Type B pancreatic cell (in vitro differentiated cells): ENCODE data around the gene SPATA6L. TPM values are rescaled to one million over a fixed set of nuclear protein-coding genes. Genes with fewer than 3 reads are reported as not detected.

Experiments used
- DNase-seq: peaks from one replicate; pipeline ENCODE4 v3.0.0; 2021; ENCODE audit warnings: mixed read lengths; ENCODE audit not compliant: unreplicated experiment; ENCODE audit errors: extremely low spot score
- H3K27ac Mint-ChIP-seq: 2 replicates; pipeline ENCODE4 v1.8.0; 2021; ENCODE audit warnings: mild to moderate bottlenecking, mixed read lengths
- H3K27me3 Mint-ChIP-seq: 2 replicates; pipeline ENCODE4 v1.8.0; 2021; ENCODE audit warnings: mixed read lengths
- H3K36me3 Mint-ChIP-seq: 2 replicates; pipeline ENCODE4 v1.8.0; 2021; ENCODE audit warnings: mixed read lengths
- H3K4me1 Mint-ChIP-seq: one replicate; pipeline ENCODE4 v1.8.0; 2021; ENCODE audit warnings: mixed read lengths; ENCODE audit not compliant: unreplicated experiment
- H3K4me3 Mint-ChIP-seq: 2 replicates; pipeline ENCODE4 v1.8.0; 2021; ENCODE audit warnings: mild to moderate bottlenecking, mixed read lengths
- H3K9me3 Mint-ChIP-seq: 2 replicates; pipeline ENCODE4 v1.8.0; 2021; ENCODE audit warnings: mixed read lengths
- CTCF ChIP-seq: fragments of 200-600 bp; sonication (generic); conservative IDR thresholded peaks from 2 replicates; pipeline ENCODE4 v1.5.0; 2021; ENCODE audit warnings: antibody characterized with exemption, mild to moderate bottlenecking
- total RNA-seq: library from RNA; stranded (reverse); gene quantifications from 2 replicates; pipeline ENCODE4 v1.2.1, GENCODE V29; 2021; ENCODE audit warnings: low replicate concordance

SPATA6L gene
- total RNA-seq, 1 donor from 2014 or later, result 3.0 TPM

- Mint-ChIP-seq H3K36me3 (no peaks in the 10 kb centered on the region), H3K9me3 (no peaks in the 10 kb centered on the region), H3K27ac (no peak overlapping the region), H3K4me1 (peaks cover 4% of the 10 kb centered on the region), H3K4me3 (no peak overlapping the region), H3K27me3 (no peaks in the 10 kb centered on the region)
- no peak for TF ChIP-seq CTCF
- DNase-seq, result no peak
Observed at GRCh38 chr9:4591123-4591500, 75.2 kb downstream of the SPATA6L start.

- Mint-ChIP-seq H3K27me3 (no peaks in the 10 kb centered on the region), H3K9me3 (no peaks in the 10 kb centered on the region), H3K27ac (no peak overlapping the region), H3K4me3 (no peak overlapping the region), H3K4me1 (peaks cover 4% of the 10 kb centered on the region), H3K36me3 (no peaks in the 10 kb centered on the region)
- DNase-seq, result no peak
- no peak for TF ChIP-seq CTCF
Observed at GRCh38 chr9:4590430-4591122, 75.7 kb downstream of the SPATA6L start.

- no peak for DNase-seq
- H3K36me3 Mint-ChIP-seq, result peaks cover 2% of the 10 kb centered on the region
- peaks cover 4% of the 10 kb centered on the region for H3K4me1 Mint-ChIP-seq
- H3K4me3 Mint-ChIP-seq, result no peak overlapping the region
- H3K9me3 Mint-ChIP-seq, result no peaks in the 10 kb centered on the region
- no peaks in the 10 kb centered on the region for H3K27me3 Mint-ChIP-seq
- no peak for TF ChIP-seq CTCF
- no peak overlapping the region for H3K27ac Mint-ChIP-seq
Observed at GRCh38 chr9:4588721-4589120, 77.6 kb downstream of the SPATA6L start.

DNA sequence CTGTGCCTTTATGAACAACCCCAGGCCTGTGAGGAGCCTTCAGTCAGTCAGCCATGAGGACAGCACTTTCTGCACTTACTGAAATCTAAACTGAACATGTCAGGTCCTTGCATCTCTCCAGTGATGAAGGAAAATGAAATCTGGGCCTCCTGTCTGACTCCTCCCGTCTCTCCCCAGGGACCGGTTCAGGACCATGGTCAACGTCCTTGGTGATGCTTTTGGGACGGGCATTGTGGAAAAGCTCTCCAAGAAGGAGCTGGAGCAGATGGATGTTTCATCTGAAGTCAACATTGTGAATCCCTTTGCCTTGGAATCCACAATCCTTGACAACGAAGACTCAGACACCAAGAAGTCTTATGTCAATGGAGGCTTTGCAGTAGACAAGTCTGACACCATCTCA, 81.1 kb downstream of the SPATA6L start:
- Mint-ChIP-seq H3K9me3 (no peaks in the 10 kb centered on the region), H3K27ac (no peak overlapping the region)

GRCh38 chr9:4584636-4585035, 81.6 kb downstream of the SPATA6L start:
- no peak overlapping the region for H3K27ac Mint-ChIP-seq
- H3K4me3 Mint-ChIP-seq, result no peak overlapping the region
- H3K4me1 Mint-ChIP-seq, result no peaks in the 10 kb centered on the region

More for the DNA sequence above, 81.1 kb downstream of the SPATA6L start:
- no peaks in the 10 kb centered on the region for H3K27me3 Mint-ChIP-seq
- H3K4me1 Mint-ChIP-seq, result no peaks in the 10 kb centered on the region
- DNase-seq, result no peak
- no peak for TF ChIP-seq CTCF
- no peak overlapping the region for H3K4me3 Mint-ChIP-seq
- H3K36me3 Mint-ChIP-seq, result peaks cover 5% of the 10 kb centered on the region

More at GRCh38 chr9:4584636-4585035, 81.6 kb downstream of the SPATA6L start:
- Mint-ChIP-seq H3K27me3 (no peaks in the 10 kb centered on the region), H3K9me3 (no peaks in the 10 kb centered on the region), H3K36me3 (peaks cover 5% of the 10 kb centered on the region)
- no peak for DNase-seq
- TF ChIP-seq CTCF, result no peak
